Measurements from ENCODE around the gene RPH3AL. TPM values are rescaled to one million over a fixed set of nuclear protein-coding genes. Genes with fewer than 3 reads are reported as not detected.

The RPH3AL gene
- total RNA-seq, 4 donors from 2014 or later, result 24.3 to 90.5 (median 47.2) TPM

GRCh38 chr17:335691-336090 lies 16.9 kb downstream of the RPH3AL start:
- Histone ChIP-seq H3K36me3 (peaks cover 0 to 5% (median 0%) of the 10 kb centered on the region in 4 donors), H3K4me3 (no peak overlapping the region), H3K9me3 (no peaks in the 10 kb centered on the region), H3K27ac (peak overlapping the region in 2 of 4 donors; percentile 44 to 60), H3K4me1 (peaks cover 0 to 29% (median 15%) of the 10 kb centered on the region in 4 donors), H3K27me3 (no peaks in the 10 kb centered on the region)
- TF ChIP-seq CTCF (IDR thresholded peaks at IDR 0.05), result no peak
- TF ChIP-seq POLR2A (IDR thresholded peaks at IDR 0.05), result no peak
- TF ChIP-seq POLR2AphosphoS5 (IDR thresholded peaks at IDR 0.05), result no peak
- TF ChIP-seq EP300 (IDR thresholded peaks at IDR 0.05; ENCODE audit: low read depth), result no peak
- 74% methylated on average over 7 of the region's 12 CpGs; no CpG with 5 or more reads in 1 of the 2 donors for whole genome bisulfite sequencing, 2 donors (ENCODE audit: low coverage in 1 of 2)
- in situ Hi-C loops (cut with MboI; ENCODE audit: low pct_ligation_motif_present in 1 of 4, low pct_unique_long_range_greater_than_20kb in 1 of 4, low sequenced_read_pairs in 3 of 4), result no loop called here
- intact Hi-C loops (cut with DNase I; ENCODE audit: low total_unique reads), result no loop called here
- DNase-seq, result no peak

- peak overlapping the region; percentile 60 to 82 (median 66) for H3K27ac ChIP-seq
Observed at GRCh38 chr17:334974-335481, 17.6 kb downstream of the RPH3AL start.

GRCh38 chr17:333626-334396 lies 18.8 kb downstream of the RPH3AL start:
- in situ Hi-C loops (cut with MboI; ENCODE audit: low pct_ligation_motif_present in 1 of 4, low pct_unique_long_range_greater_than_20kb in 1 of 4, low sequenced_read_pairs in 3 of 4) (no loop called here), intact Hi-C loops (cut with DNase I; ENCODE audit: low total_unique reads) (no loop called here)
- WGBS, 2 donors (ENCODE audit: low coverage in 1 of 2), result 59 to 65% methylated on average over 5 to 23 of the region's 23 CpGs
- no peaks in the 10 kb centered on the region for H3K27me3 ChIP-seq
- H3K36me3 ChIP-seq, result peaks cover 0 to 5% (median 0%) of the 10 kb centered on the region in 4 donors
- H3K4me1 ChIP-seq, result peaks cover 0 to 20% (median 11%) of the 10 kb centered on the region in 4 donors
- no peaks in the 10 kb centered on the region for H3K9me3 ChIP-seq
- peak; percentile 67 for DNase-seq
- H3K27ac ChIP-seq, result peak overlapping the region; percentile 66 to 82 (median 68)
- TF ChIP-seq CTCF (IDR thresholded peaks at IDR 0.05) (no peak), EP300 (IDR thresholded peaks at IDR 0.05; ENCODE audit: low read depth) (no peak), POLR2A (IDR thresholded peaks at IDR 0.05) (peak; percentile 35), POLR2AphosphoS5 (IDR thresholded peaks at IDR 0.05) (peak; percentile 46 to 62 (median 53))
- H3K4me3 ChIP-seq, result peak overlapping the region in 1 of 4 donors; percentile 29

More at GRCh38 chr17:334974-335481, 17.6 kb downstream of the RPH3AL start:
- 47 to 87% methylated on average over 3 to 28 of the region's 28 CpGs for WGBS, 2 donors (ENCODE audit: low coverage in 1 of 2)
- intact Hi-C loops (cut with DNase I; ENCODE audit: low total_unique reads) (no loop called here), in situ Hi-C loops (cut with MboI; ENCODE audit: low pct_ligation_motif_present in 1 of 4, low pct_unique_long_range_greater_than_20kb in 1 of 4, low sequenced_read_pairs in 3 of 4) (no loop called here)
- H3K27me3 ChIP-seq, result no peaks in the 10 kb centered on the region
- peaks cover 0 to 5% (median 0%) of the 10 kb centered on the region in 4 donors for H3K36me3 ChIP-seq
- DNase-seq, result no peak
- no peak overlapping the region for H3K4me3 ChIP-seq
- TF ChIP-seq POLR2AphosphoS5 (IDR thresholded peaks at IDR 0.05), result no peak
- TF ChIP-seq CTCF (IDR thresholded peaks at IDR 0.05), result no peak
- TF ChIP-seq EP300 (IDR thresholded peaks at IDR 0.05; ENCODE audit: low read depth), result no peak
- no peak for TF ChIP-seq POLR2A (IDR thresholded peaks at IDR 0.05)
- peaks cover 0 to 29% (median 15%) of the 10 kb centered on the region in 4 donors for H3K4me1 ChIP-seq
- no peaks in the 10 kb centered on the region for H3K9me3 ChIP-seq

GRCh38 chr17:332558-333322 lies 19.9 kb downstream of the RPH3AL start:
- in situ Hi-C loops (cut with MboI; ENCODE audit: low pct_ligation_motif_present in 1 of 4, low pct_unique_long_range_greater_than_20kb in 1 of 4, low sequenced_read_pairs in 3 of 4), result no loop called here
- no peak for DNase-seq
- Histone ChIP-seq H3K36me3 (peaks cover 0 to 5% (median 0%) of the 10 kb centered on the region in 4 donors), H3K4me3 (peak overlapping the region in 1 of 4 donors; percentile 25), H3K9me3 (no peaks in the 10 kb centered on the region), H3K27ac (peak overlapping the region; percentile 66 to 82 (median 68)), H3K4me1 (peaks cover 0 to 16% (median 10%) of the 10 kb centered on the region in 4 donors), H3K27me3 (no peaks in the 10 kb centered on the region)
- intact Hi-C loops (cut with DNase I; ENCODE audit: low total_unique reads), result no loop called here
- 76 to 100% methylated on average over 2 to 25 of the region's 34 CpGs for WGBS, 2 donors (ENCODE audit: low coverage in 1 of 2)
- TF ChIP-seq CTCF (IDR thresholded peaks at IDR 0.05) (no peak), POLR2A (IDR thresholded peaks at IDR 0.05) (no peak), POLR2AphosphoS5 (IDR thresholded peaks at IDR 0.05) (no peak), EP300 (IDR thresholded peaks at IDR 0.05; ENCODE audit: low read depth) (no peak)

Measured in transverse colon (tissue), 4 donors.